ENCODE measurements around the gene CACNA1C.

GRCh38 chr12:2267703-2268470, 215.1 kb downstream of the CACNA1C start:
- no peak; the same call in 1 of the 2 replicates for TF ChIP-seq CTCF (IDR thresholded peaks at IDR 0.05)
- no peak for TF ChIP-seq IRF3 (IDR thresholded peaks at IDR 0.05; ENCODE audit: low read depth, low read length)
